GM13977 (cell line): Measurements from ENCODE around the gene ANKH.

Source experiments
- DNase-seq: peaks from one replicate; pipeline ENCODE4 v3.0.0; 2012; ENCODE audit warnings: low spot score
- in situ Hi-C: fragments of 300-500 bp; cut with MboI; formaldehyde crosslinking; loops from one replicate; pipeline ENCODE4 v1.12.0; 2022; ENCODE audit warnings: low sequenced_read_pairs, low pct_unique_long_range_greater_than_20kb, mixed read lengths, inconsistent platforms; ENCODE audit not compliant: unreplicated experiment
- TF ChIP-seq, protein P1 (sequence below): IDR thresholded peaks from 2 replicates; pipeline ENCODE4 v1.5.1; 2012; ENCODE audit warnings: mild to moderate bottlenecking, control low read depth; ENCODE audit not compliant: insufficient read depth; ENCODE audit errors: extremely low read depth, missing control alignments

The ANKH gene

GRCh38 chr5:14813747-14814146, 57.8 kb downstream of the ANKH start:
- in situ Hi-C loops: no loop called here
- no peak for DNase-seq
- TF ChIP-seq, protein P1, sequence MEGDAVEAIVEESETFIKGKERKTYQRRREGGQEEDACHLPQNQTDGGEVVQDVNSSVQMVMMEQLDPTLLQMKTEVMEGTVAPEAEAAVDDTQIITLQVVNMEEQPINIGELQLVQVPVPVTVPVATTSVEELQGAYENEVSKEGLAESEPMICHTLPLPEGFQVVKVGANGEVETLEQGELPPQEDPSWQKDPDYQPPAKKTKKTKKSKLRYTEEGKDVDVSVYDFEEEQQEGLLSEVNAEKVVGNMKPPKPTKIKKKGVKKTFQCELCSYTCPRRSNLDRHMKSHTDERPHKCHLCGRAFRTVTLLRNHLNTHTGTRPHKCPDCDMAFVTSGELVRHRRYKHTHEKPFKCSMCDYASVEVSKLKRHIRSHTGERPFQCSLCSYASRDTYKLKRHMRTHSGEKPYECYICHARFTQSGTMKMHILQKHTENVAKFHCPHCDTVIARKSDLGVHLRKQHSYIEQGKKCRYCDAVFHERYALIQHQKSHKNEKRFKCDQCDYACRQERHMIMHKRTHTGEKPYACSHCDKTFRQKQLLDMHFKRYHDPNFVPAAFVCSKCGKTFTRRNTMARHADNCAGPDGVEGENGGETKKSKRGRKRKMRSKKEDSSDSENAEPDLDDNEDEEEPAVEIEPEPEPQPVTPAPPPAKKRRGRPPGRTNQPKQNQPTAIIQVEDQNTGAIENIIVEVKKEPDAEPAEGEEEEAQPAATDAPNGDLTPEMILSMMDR: no peak

DNA sequence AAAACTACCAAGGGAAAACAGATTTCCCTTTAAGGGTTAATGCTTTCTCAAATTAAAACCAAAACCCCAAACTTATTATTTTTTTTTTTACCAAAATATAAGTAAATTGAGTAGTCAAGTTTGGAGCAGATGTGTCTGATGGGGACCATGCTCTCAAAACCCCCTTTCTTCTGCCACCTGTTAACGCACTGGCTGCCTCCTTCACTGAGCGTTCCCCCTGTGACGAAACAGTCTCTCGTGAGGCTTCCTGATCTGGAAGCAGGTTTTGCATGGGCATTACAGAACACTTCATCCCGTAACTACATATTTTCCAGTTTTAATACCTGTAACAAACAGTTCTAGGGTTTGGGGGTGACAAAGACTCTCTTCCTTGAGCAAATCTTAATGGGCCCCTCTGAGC, 59.4 kb downstream of the ANKH start:
- in situ Hi-C loops: no loop called here
- no peak for DNase-seq
- TF ChIP-seq, protein P1: no peak

DNA sequence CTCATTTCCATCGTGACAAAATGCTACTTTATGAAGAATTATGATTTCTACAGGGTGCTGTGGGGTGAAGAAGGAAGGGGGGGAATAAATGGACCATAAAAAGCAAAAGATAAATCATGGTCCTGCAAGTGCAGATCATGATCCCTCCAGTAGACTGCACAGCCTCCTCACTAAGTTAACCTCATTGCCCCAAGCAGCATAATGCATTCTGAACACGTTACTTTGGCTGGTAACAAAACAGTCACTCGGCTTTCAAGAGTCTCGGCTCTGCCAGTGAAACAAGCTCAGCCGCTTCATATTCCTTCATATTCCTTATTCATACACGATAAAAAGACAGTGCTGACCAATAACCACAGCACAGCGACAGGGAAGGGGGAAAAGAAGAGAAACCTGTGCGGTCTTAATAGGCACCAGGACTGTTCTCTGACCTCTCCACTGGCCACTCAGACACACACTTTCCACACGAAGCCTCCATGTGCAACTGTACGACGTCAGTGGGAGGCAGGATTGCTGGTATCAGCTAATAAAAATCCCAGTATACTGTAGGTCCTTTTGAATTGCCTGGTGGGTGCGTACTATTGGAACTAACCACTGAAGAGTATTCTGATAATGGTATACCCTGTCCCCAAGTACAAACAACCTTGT, 60.5 kb downstream of the ANKH start:
- no peak for DNase-seq
- TF ChIP-seq, protein P1: no peak
- in situ Hi-C loops: no loop called here

GRCh38 chr5:14810282-14810681, 61.3 kb downstream of the ANKH start:
- DNase-seq: no peak
- TF ChIP-seq, protein P1: no peak
- in situ Hi-C loops: no loop called here

- in situ Hi-C loops: no loop called here
- TF ChIP-seq, protein P1: no peak
- DNase-seq: peak; percentile 70
These were observed 62.0 kb downstream of the ANKH start for GRCh38 chr5:14809369-14810155.

GRCh38 chr5:14807471-14807870, 64.1 kb downstream of the ANKH start:
- in situ Hi-C loops: no loop called here
- no peak for DNase-seq
- TF ChIP-seq, protein P1: no peak
